Neural progenitor cell (in vitro differentiated cells): Measurements from ENCODE around the gene TSR3. TPM values are rescaled to one million over a fixed set of nuclear protein-coding genes. Genes with fewer than 3 reads are reported as not detected.

Experiments used
- DNase-seq: peaks from one replicate; pipeline ENCODE4 v3.0.0-alpha.2; 2016; ENCODE audit warnings: low spot score
- H2AFZ ChIP-seq: fragments of 200-600 bp; sonication (generic); replicated peaks from 2 replicates; pipeline ENCODE4 v1.6.1; 2016; ENCODE audit warnings: antibody characterized with exemption
- H3F3A ChIP-seq: fragments of 200-600 bp; sonication (generic); 2 replicates; pipeline ENCODE4 v1.6.1; 2016; ENCODE audit warnings: antibody characterized with exemption, low read depth
- H3K27ac ChIP-seq: fragments of 200-600 bp; sonication (generic); 2 replicates; pipeline ENCODE4 v1.5.1; 2016; ENCODE audit warnings: mild to moderate bottlenecking
- H3K27me3 ChIP-seq: fragments of 200-600 bp; sonication (generic); 2 replicates; pipeline ENCODE4 v1.6.1; 2016; ENCODE audit warnings: mild to moderate bottlenecking, moderate library complexity
- H3K36me3 ChIP-seq: fragments of 200-600 bp; sonication (generic); 2 replicates; pipeline ENCODE4 v1.5.1; 2016
- H3K4me1 ChIP-seq: fragments of 200-600 bp; sonication (generic); 2 replicates; pipeline ENCODE4 v1.6.1; 2016; ENCODE audit warnings: mixed run types
- H3K4me2 ChIP-seq: fragments of 200-600 bp; sonication (generic); 2 replicates; pipeline ENCODE4 v1.6.1; 2016
- H3K4me3 ChIP-seq: fragments of 200-600 bp; sonication (generic); 2 replicates; pipeline ENCODE4 v1.5.1; 2016
- H3K79me2 ChIP-seq: fragments of 200-600 bp; sonication (generic); 2 replicates; pipeline ENCODE4 v1.6.1; 2016; ENCODE audit warnings: low read depth
- H3K9ac ChIP-seq: fragments of 200-600 bp; sonication (generic); 2 replicates; pipeline ENCODE4 v1.6.1; 2016
- H3K9me3 ChIP-seq: fragments of 200-600 bp; sonication (generic); 2 replicates; pipeline ENCODE4 v1.5.1; 2016; ENCODE audit warnings: low read depth
- H4K20me1 ChIP-seq: fragments of 200-600 bp; sonication (generic); 2 replicates; pipeline ENCODE4 v1.6.1; 2016; ENCODE audit warnings: low read depth
- H3K27ac Mint-ChIP-seq: 3 replicates; pipeline ENCODE4 v1.8.0; 2021; ENCODE audit warnings: mixed read lengths
- H3K27me3 Mint-ChIP-seq: 2 replicates; pipeline ENCODE4 v1.8.0; 2022; ENCODE audit warnings: low read depth, mild to moderate bottlenecking, inconsistent platforms, moderate library complexity, mixed read lengths; ENCODE audit not compliant: insufficient read depth
- H3K36me3 Mint-ChIP-seq: 3 replicates; pipeline ENCODE4 v1.8.0; 2021; ENCODE audit warnings: mixed read lengths
- H3K4me1 Mint-ChIP-seq: 3 replicates; pipeline ENCODE4 v1.8.0; 2021; ENCODE audit warnings: mixed read lengths
- H3K4me3 Mint-ChIP-seq: 3 replicates; pipeline ENCODE4 v1.8.0; 2021; ENCODE audit warnings: mild to moderate bottlenecking, moderate library complexity, mixed read lengths
- H3K9me3 Mint-ChIP-seq: 3 replicates; pipeline ENCODE4 v1.8.0; 2020; ENCODE audit warnings: mixed read lengths
- EZH2 ChIP-seq: fragments of 200-600 bp; sonication (generic); IDR thresholded peaks from 2 replicates; pipeline ENCODE4 v1.6.1; 2017; ENCODE audit warnings: antibody characterized with exemption, mild to moderate bottlenecking, moderate library complexity
- EZH2phosphoT487 ChIP-seq: fragments of 200-600 bp; sonication (generic); IDR thresholded peaks from 2 replicates; pipeline ENCODE4 v1.6.1; 2017; ENCODE audit warnings: antibody characterized with exemption
- total RNA-seq: library from RNA; depleted of rRNA; stranded (reverse); fragments of >200 nt; gene quantifications from 2 replicates; pipeline ENCODE4 v1.2.3, GENCODE V29; 2015; ENCODE audit warnings: low replicate concordance
- TF ChIP-seq, protein P1 (sequence below): fragments of 200-600 bp; sonication (generic); IDR thresholded peaks from 2 replicates; pipeline ENCODE4 v1.5.1; 2017; ENCODE audit warnings: antibody characterized with exemption, mild to moderate bottlenecking

The TSR3 gene
- total RNA-seq, 1 donor from 2014 or later: 22.4 TPM

DNA sequence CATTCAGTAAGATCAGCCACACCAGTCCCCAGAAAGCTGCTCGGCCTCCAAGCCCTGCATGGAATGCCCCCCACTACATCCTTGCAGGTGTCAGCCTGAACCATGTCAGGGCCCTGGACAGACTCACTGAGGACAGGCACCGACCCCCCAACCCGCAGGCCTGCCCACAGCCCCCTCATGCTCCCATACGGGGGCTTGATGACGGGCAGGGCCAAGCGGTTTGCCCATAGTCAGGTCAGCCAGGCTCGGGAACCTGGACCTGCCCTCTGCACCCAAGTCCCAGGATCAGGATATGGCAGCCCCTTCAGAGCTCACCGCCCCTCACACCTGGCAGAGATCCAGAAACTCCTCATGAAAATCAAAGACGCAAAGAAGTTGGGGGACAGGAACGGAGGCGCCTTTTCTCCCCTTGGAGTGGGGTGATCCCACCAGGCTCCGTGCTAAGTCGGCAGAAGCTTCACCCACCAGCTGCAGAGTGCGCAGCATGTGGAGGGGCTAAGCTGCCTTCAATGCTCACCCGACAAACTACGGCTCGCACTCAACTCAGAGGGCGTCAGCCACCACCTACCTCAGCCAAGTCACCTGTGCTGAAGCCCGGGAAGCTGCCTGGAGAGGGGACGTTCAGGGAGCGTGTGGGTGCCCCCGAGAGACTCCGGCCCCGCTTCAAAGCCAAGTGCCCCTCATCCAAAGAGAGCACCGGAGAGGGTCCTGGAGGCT, 26.6 kb upstream of the TSR3 start:
- H3K9me3 Mint-ChIP-seq: no peaks in the 10 kb centered on the region
- peak overlapping the region; percentile 99 for H3K4me2 ChIP-seq
- no peak for DNase-seq
- peak overlapping the region; percentile 83 for H3K4me3 Mint-ChIP-seq
- H3K4me3 ChIP-seq: peak overlapping the region; percentile 80
- H3K4me1 Mint-ChIP-seq: peaks cover 13% of the 10 kb centered on the region
- TF ChIP-seq EZH2phosphoT487 (no peak), EZH2 (no peak)
- TF ChIP-seq, protein P1, sequence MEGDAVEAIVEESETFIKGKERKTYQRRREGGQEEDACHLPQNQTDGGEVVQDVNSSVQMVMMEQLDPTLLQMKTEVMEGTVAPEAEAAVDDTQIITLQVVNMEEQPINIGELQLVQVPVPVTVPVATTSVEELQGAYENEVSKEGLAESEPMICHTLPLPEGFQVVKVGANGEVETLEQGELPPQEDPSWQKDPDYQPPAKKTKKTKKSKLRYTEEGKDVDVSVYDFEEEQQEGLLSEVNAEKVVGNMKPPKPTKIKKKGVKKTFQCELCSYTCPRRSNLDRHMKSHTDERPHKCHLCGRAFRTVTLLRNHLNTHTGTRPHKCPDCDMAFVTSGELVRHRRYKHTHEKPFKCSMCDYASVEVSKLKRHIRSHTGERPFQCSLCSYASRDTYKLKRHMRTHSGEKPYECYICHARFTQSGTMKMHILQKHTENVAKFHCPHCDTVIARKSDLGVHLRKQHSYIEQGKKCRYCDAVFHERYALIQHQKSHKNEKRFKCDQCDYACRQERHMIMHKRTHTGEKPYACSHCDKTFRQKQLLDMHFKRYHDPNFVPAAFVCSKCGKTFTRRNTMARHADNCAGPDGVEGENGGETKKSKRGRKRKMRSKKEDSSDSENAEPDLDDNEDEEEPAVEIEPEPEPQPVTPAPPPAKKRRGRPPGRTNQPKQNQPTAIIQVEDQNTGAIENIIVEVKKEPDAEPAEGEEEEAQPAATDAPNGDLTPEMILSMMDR: no peak
- H3K27me3 Mint-ChIP-seq: peaks cover 7% of the 10 kb centered on the region
- H3K79me2 ChIP-seq: peaks cover 15% of the 10 kb centered on the region
- no peaks in the 10 kb centered on the region for H3K36me3 ChIP-seq
- peaks cover 37% of the 10 kb centered on the region for H4K20me1 ChIP-seq
- no peak overlapping the region for H2AFZ ChIP-seq
- peaks cover 20% of the 10 kb centered on the region for H3K27me3 ChIP-seq
- no peaks in the 10 kb centered on the region for H3K9me3 ChIP-seq
- no peak overlapping the region for H3K27ac ChIP-seq
- H3K27ac Mint-ChIP-seq: no peak overlapping the region
- H3K36me3 Mint-ChIP-seq: peaks cover 3% of the 10 kb centered on the region
- no peak overlapping the region for H3K9ac ChIP-seq
- peaks cover 11% of the 10 kb centered on the region for H3F3A ChIP-seq
- H3K4me1 ChIP-seq: peaks cover 4% of the 10 kb centered on the region

- H3K4me3 ChIP-seq: no peak overlapping the region
- peaks cover 11% of the 10 kb centered on the region for H3F3A ChIP-seq
- Mint-ChIP-seq H3K27me3 (peaks cover 7% of the 10 kb centered on the region), H3K4me3 (peak overlapping the region; percentile 83), H3K27ac (no peak overlapping the region), H3K4me1 (peaks cover 13% of the 10 kb centered on the region), H3K36me3 (peaks cover 3% of the 10 kb centered on the region), H3K9me3 (no peaks in the 10 kb centered on the region)
- H3K9ac ChIP-seq: no peak overlapping the region
- H3K27ac ChIP-seq: no peak overlapping the region
- TF ChIP-seq, protein P1: no peak
- TF ChIP-seq EZH2phosphoT487: no peak
- no peak for TF ChIP-seq EZH2
- H3K4me1 ChIP-seq: peaks cover 4% of the 10 kb centered on the region
- H3K27me3 ChIP-seq: peaks cover 20% of the 10 kb centered on the region
- H2AFZ ChIP-seq: no peak overlapping the region
- no peaks in the 10 kb centered on the region for H3K9me3 ChIP-seq
- H3K79me2 ChIP-seq: peaks cover 15% of the 10 kb centered on the region
- no peak overlapping the region for H3K4me2 ChIP-seq
- peaks cover 37% of the 10 kb centered on the region for H4K20me1 ChIP-seq
- H3K36me3 ChIP-seq: no peaks in the 10 kb centered on the region
- no peak for DNase-seq
These were observed 25.8 kb upstream of the TSR3 start for GRCh38 chr16:1377406-1378010.

- Histone ChIP-seq H3K79me2 (peaks cover 15% of the 10 kb centered on the region), H3K9me3 (no peaks in the 10 kb centered on the region), H3K4me3 (no peak overlapping the region), H3K4me2 (no peak overlapping the region), H3K27me3 (peaks cover 20% of the 10 kb centered on the region), H3K9ac (no peak overlapping the region), H3K36me3 (no peaks in the 10 kb centered on the region), H4K20me1 (peaks cover 37% of the 10 kb centered on the region), H2AFZ (no peak overlapping the region), H3F3A (peaks cover 9% of the 10 kb centered on the region), H3K27ac (no peak overlapping the region), H3K4me1 (peaks cover 4% of the 10 kb centered on the region)
- TF ChIP-seq EZH2phosphoT487: no peak
- TF ChIP-seq EZH2: no peak
- TF ChIP-seq, protein P1: no peak
- no peaks in the 10 kb centered on the region for H3K9me3 Mint-ChIP-seq
- peaks cover under 1% of the 10 kb centered on the region for H3K36me3 Mint-ChIP-seq
- peaks cover 9% of the 10 kb centered on the region for H3K27me3 Mint-ChIP-seq
- no peak for DNase-seq
- no peak overlapping the region for H3K27ac Mint-ChIP-seq
- no peak overlapping the region for H3K4me3 Mint-ChIP-seq
- H3K4me1 Mint-ChIP-seq: peaks cover 13% of the 10 kb centered on the region
These were observed 24.2 kb upstream of the TSR3 start for GRCh38 chr16:1375741-1376410.
